Esophagus mucosa (tissue), 1 donor: ENCODE results near the gene KCNJ6. TPM values are rescaled to one million over a fixed set of nuclear protein-coding genes. Genes with fewer than 3 reads are reported as not detected.

Experiments
- ATAC-seq: fragments of 200-7000 bp; cut with Tn5 transposase; one replicate; pipeline ENCODE4 v1.9.1; 2020
- total RNA-seq: library from RNA; stranded (reverse); gene quantifications from one replicate; pipeline ENCODE4 v1.2.4, GENCODE V29; 2023
- donor health status: DM: yes; HTN: yes; CAD: no.

The KCNJ6 gene
- total RNA-seq, 1 donor from 2014 or later: not detected

GRCh38 chr21:37642493-37642892 lies 273.8 kb downstream of the KCNJ6 start:
- peak; percentile 68 for ATAC-seq

- ATAC-seq: no peak
Observed at GRCh38 chr21:37639756-37640155, 276.5 kb downstream of the KCNJ6 start.

GRCh38 chr21:37636152-37636860 lies 280.0 kb downstream of the KCNJ6 start:
- ATAC-seq: peak; percentile 43

GRCh38 chr21:37631319-37632117 lies 284.7 kb downstream of the KCNJ6 start:
- ATAC-seq: peak; percentile 94

- no peak for ATAC-seq
Observed at GRCh38 chr21:37630872-37631271, 285.4 kb downstream of the KCNJ6 start.

GRCh38 chr21:37628362-37628761 lies 287.9 kb downstream of the KCNJ6 start:
- ATAC-seq: no peak

GRCh38 chr21:37627561-37627960 lies 288.7 kb downstream of the KCNJ6 start:
- ATAC-seq: no peak

GRCh38 chr21:37627074-37627473 lies 289.2 kb downstream of the KCNJ6 start:
- ATAC-seq: no peak

- no peak for ATAC-seq
Observed at GRCh38 chr21:37626320-37626719, 289.9 kb downstream of the KCNJ6 start.

- no peak for ATAC-seq
Observed at GRCh38 chr21:37623689-37624088, 292.6 kb downstream of the KCNJ6 start.

- ATAC-seq: no peak
Observed at GRCh38 chr21:37623183-37623582, 293.1 kb downstream of the KCNJ6 start.

GRCh38 chr21:37622755-37623154 lies 293.5 kb downstream of the KCNJ6 start:
- no peak for ATAC-seq

- no peak for ATAC-seq
Observed at GRCh38 chr21:37620401-37620800, 295.9 kb downstream of the KCNJ6 start.

- ATAC-seq: peak; percentile 93
Observed at GRCh38 chr21:37619464-37619974, 296.7 kb downstream of the KCNJ6 start.

GRCh38 chr21:37618081-37618480 lies 298.2 kb downstream of the KCNJ6 start:
- no peak for ATAC-seq

GRCh38 chr21:37615962-37616361 lies 300.3 kb downstream of the KCNJ6 start:
- ATAC-seq: peak; percentile 41

- ATAC-seq: no peak
Observed at GRCh38 chr21:37614351-37614875, 301.8 kb downstream of the KCNJ6 start.

GRCh38 chr21:37607081-37607480 lies 309.2 kb downstream of the KCNJ6 start:
- no peak for ATAC-seq

GRCh38 chr21:37606549-37606948 lies 309.7 kb downstream of the KCNJ6 start:
- no peak for ATAC-seq

GRCh38 chr21:37605006-37605405 lies 311.3 kb downstream of the KCNJ6 start:
- ATAC-seq: no peak

- no peak for ATAC-seq
Observed at GRCh38 chr21:37603129-37603528, 313.1 kb downstream of the KCNJ6 start.

GRCh38 chr21:37601915-37602314 lies 314.3 kb downstream of the KCNJ6 start:
- no peak for ATAC-seq

- no peak for ATAC-seq
Observed at GRCh38 chr21:37601027-37601426, 315.2 kb downstream of the KCNJ6 start.

GRCh38 chr21:37595944-37596343 lies 320.3 kb downstream of the KCNJ6 start:
- ATAC-seq: peak; percentile 28
